A549 treated with Hydrocortisone at 1 μM for 4 hours (cell line): ENCODE results near the gene IFITM10. TPM values are rescaled to one million over a fixed set of nuclear protein-coding genes. Genes with fewer than 3 reads are reported as not detected.

Experiments
- total RNA-seq: library from RNA; stranded (reverse); fragments of 200-300 nt; extraction: Qiagen RNA extraction; gene quantifications from 5 replicates; pipeline ENCODE4 v1.2.3, GENCODE V29; 2022

The IFITM10 gene
- 1.1 to 2.3 TPM (median 1.2 TPM) in 5 replicates for total RNA-seq

DNA sequence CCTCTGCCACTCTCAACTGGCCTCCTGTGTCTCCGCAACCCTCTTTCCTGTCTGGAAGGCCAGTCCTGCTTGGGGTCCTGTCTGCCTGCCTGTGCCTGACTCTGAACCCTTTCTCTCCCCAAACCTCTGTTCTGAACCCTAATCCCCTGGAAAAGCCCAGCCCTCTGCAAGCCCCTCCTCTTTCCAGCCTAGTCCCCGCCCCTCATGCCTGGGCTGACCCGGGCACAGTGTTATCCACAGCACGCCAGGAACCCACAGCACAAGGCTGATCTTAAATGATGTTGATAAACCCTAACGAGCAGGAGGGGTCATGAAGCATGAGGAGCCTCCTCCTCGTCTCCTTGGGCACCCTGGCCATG is at the start of gene IFITM10:
Gene IFITM10, minus strand, starts transcription at position 115 of the 359 bp plus-strand sequence. CDS start 153 bp downstream, outside the sequence.

DNA sequence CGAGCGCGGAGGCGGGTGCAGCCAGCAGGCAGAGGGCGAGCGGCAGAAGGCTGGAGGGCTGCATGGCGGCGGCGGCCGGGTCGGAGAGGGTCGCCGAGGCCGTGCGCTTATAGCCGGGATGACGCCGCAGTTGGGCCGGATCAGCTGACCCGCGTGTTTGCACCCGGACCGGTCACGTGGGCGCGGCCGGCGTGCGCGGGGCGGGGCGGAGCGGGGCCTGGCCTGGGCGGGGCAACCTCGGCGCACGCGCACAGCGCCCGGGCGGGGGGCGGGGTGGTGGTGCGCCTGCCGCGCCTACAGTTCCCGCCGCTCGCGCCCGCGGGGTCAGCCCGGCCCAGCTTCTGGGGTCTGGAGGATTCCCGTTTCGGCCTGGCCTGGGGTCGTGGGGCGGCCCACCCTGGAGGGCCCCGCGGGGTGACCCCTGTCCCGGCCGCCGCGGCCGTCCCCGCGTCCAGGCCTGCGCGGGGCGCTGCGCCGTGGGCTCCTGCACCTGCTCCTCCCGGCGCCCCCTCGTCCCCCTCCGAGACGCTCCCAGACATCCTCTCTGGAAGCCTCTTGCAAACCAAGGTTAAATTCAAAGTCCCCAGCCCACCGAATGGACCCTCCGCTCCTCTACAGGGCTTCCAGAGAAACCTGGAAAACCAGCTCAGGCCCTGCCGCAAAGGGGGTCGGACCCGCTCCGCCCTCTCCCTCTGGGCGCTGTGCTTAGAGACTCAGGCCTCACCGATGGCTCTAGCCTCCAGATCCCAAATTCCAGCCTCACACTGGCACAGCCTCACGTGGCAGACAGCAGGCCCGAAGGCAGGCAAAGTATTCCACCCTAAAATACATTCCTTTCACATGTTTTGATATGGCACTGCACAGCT is 13.6 kb upstream of the IFITM10 start, which contains the start of gene CTSD:
Gene CTSD, minus strand, starts transcription at position 132 of the 866 bp plus-strand sequence. Its CDS starts 68 bp downstream, at position 64.

DNA sequence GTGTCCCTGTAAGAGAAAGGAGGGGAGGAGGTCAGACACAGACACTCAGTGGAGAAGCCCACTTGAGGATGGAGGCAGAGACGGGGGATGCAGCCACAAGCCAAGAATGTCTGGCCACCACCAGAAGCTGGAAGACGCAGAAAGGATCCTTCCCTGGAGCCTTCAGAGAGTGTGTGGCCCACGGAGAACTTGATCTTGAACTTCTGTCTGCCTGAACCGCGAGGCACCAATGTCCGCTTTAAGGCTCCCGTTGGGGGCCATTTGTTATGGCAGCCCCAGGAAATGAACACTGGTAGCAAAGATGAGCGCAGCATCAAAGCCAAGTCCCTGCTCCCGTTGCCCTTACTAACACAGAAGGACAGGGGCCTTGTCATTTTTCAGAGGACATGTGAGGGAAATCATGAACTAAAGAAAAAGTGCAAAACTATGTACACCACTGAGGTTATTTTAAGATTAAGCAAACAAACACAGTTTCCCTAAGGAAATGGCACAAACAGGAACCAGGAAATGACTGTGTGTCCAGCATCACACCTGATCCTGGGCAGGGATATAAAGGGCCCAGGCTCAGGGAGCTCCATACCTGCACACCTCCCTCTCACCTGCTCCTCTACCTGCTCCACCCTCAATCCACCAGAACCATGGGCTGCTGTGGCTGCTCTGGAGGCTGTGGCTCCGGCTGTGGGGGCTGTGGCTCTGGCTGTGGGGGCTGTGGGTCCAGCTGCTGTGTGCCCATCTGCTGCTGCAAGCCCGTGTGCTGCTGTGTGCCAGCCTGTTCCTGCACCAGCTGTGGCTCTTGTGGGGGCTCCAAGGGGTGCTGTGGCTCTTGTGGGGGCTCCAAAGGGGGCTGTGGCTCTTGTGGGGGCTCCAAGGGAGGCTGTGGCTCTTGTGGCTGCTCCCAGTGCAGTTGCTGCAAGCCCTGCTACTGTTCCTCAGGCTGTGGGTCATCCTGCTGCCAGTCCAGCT is 53.5 kb downstream of the IFITM10 start, which contains the start of gene KRTAP5-6:
Gene KRTAP5-6, plus strand, starts transcription at position 588 of the 963 bp plus-strand sequence. Its CDS starts 51 bp downstream, at position 639.

Other genes with a start within 250 kb of the IFITM10 start
- gene DUSP8, start 178.3 kb downstream of the IFITM10 start, total RNA-seq = 0.74 to 1.5 TPM (median 1.2 TPM) in 5 replicates
- not detected in 5 replicates for gene KRTAP5-1, start 165.3 kb downstream of the IFITM10 start, total RNA-seq
- gene KRTAP5-2, start 152.3 kb downstream of the IFITM10 start, total RNA-seq = not detected in 5 replicates
- not detected in 5 replicates for gene KRTAP5-3, start 142.1 kb downstream of the IFITM10 start, total RNA-seq
- gene KRTAP5-4, start 128.5 kb downstream of the IFITM10 start, total RNA-seq = not detected in 5 replicates
- not detected in 5 replicates for gene KRTAP5-5, start 120.8 kb downstream of the IFITM10 start, total RNA-seq
- gene KRTAP5-6, start 53.4 kb downstream of the IFITM10 start, total RNA-seq = not detected in 5 replicates
- 403 to 567 TPM (median 491 TPM) in 5 replicates for gene CTSD, start 13.3 kb upstream of the IFITM10 start, total RNA-seq
- gene SYT8, start 84.4 kb upstream of the IFITM10 start, total RNA-seq = 0.32 to 0.90 TPM (median 0.46 TPM) in 5 replicates
- 0.28 to 0.36 TPM (median 0.31 TPM) in 3 of 5 replicates, not detected in the others for gene TNNI2, start 88.4 kb upstream of the IFITM10 start, total RNA-seq
- gene LSP1, start 102.5 kb upstream of the IFITM10 start, total RNA-seq = 1.1 to 3.1 TPM (median 2.1 TPM) in 5 replicates
- not detected in 5 replicates for gene PRR33, start 141.3 kb upstream of the IFITM10 start, total RNA-seq
- 0.15 to 0.20 TPM (median 0.18 TPM) in 3 of 5 replicates, not detected in the others for gene TNNT3, start 169.1 kb upstream of the IFITM10 start, total RNA-seq
- 124 to 165 TPM (median 151 TPM) in 5 replicates for gene MRPL23, start 196.7 kb upstream of the IFITM10 start, total RNA-seq
- gene H19, start 247.2 kb upstream of the IFITM10 start, total RNA-seq = 10.4 to 22.9 TPM (median 16.0 TPM) in 5 replicates